ENCODE results near the gene CDH8.

- TF ChIP-seq CTCF (IDR thresholded peaks at IDR 0.05), result no peak
- TF ChIP-seq EP300 (IDR thresholded peaks at IDR 0.05; ENCODE audit: low read depth), result no peak
Observed at GRCh38 chr16:62067182-62067581, 30.9 kb upstream of the CDH8 start.
